HL-60 (cell line): ENCODE data around the gene FGFR1OP2.

Source experiments
- POLR2AphosphoS5 ChIP-seq: IDR thresholded peaks from 2 replicates; pipeline ENCODE4 v1.6.1; 2012; ENCODE audit warnings: low read depth
- TF ChIP-seq, protein P1 (sequence below): IDR thresholded peaks from one replicate; pipeline ENCODE4 v1.5.1; 2011; ENCODE audit warnings: low read length, control low read depth, inconsistent platforms; ENCODE audit not compliant: insufficient read depth
- TF ChIP-seq, protein P2 (sequence below): IDR thresholded peaks from 2 replicates; pipeline ENCODE4 v1.6.1; 2012; ENCODE audit warnings: low read depth; ENCODE audit not compliant: insufficient replicate concordance

DNA sequence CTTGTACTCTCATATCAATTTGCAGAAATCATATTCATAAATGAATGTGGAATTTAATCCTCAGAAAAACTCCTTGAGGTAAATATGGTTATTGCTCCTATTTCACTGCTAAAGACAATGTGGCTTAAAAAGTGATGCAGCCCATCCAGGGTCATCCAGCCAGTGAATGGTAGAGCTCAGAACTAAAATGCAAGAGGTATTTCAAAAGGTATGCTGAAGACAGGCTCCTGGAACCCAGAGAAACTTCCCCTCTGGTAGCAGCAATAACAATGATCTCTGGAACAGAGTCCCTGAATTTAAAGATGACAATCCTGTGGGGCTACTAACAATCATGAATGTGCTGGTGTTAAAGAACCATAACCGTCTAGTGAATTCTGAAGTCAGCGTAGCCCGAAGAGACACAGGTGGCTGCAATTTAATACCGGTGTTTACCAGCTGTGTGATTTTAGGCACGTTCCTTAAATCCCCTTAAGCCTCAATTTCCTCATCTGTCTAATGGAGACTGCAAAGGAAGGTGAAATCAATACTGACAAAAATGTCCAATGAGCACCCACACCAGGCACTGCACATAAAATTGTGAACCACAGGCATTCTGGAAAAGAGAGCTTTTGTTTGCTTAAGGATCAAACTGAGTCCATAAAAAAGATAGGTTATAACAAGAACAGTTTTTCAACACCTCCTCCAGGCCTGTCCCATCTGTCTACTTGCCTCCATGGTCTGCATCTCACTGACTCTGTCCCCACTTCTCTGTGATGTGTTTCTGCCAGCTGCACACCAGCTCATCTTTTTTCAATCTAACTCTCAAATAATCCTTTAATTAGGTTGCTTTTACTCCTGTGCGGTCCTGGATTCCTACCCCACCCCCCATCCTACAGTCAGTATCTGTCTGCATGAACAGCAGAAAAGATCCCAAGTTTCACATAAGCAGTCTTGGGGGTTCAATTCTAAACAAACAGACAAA, 65.4 kb downstream of the FGFR1OP2 start:
- TF ChIP-seq, protein P1, sequence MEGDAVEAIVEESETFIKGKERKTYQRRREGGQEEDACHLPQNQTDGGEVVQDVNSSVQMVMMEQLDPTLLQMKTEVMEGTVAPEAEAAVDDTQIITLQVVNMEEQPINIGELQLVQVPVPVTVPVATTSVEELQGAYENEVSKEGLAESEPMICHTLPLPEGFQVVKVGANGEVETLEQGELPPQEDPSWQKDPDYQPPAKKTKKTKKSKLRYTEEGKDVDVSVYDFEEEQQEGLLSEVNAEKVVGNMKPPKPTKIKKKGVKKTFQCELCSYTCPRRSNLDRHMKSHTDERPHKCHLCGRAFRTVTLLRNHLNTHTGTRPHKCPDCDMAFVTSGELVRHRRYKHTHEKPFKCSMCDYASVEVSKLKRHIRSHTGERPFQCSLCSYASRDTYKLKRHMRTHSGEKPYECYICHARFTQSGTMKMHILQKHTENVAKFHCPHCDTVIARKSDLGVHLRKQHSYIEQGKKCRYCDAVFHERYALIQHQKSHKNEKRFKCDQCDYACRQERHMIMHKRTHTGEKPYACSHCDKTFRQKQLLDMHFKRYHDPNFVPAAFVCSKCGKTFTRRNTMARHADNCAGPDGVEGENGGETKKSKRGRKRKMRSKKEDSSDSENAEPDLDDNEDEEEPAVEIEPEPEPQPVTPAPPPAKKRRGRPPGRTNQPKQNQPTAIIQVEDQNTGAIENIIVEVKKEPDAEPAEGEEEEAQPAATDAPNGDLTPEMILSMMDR = no peak
- TF ChIP-seq POLR2AphosphoS5 = no peak
- TF ChIP-seq, protein P2, sequence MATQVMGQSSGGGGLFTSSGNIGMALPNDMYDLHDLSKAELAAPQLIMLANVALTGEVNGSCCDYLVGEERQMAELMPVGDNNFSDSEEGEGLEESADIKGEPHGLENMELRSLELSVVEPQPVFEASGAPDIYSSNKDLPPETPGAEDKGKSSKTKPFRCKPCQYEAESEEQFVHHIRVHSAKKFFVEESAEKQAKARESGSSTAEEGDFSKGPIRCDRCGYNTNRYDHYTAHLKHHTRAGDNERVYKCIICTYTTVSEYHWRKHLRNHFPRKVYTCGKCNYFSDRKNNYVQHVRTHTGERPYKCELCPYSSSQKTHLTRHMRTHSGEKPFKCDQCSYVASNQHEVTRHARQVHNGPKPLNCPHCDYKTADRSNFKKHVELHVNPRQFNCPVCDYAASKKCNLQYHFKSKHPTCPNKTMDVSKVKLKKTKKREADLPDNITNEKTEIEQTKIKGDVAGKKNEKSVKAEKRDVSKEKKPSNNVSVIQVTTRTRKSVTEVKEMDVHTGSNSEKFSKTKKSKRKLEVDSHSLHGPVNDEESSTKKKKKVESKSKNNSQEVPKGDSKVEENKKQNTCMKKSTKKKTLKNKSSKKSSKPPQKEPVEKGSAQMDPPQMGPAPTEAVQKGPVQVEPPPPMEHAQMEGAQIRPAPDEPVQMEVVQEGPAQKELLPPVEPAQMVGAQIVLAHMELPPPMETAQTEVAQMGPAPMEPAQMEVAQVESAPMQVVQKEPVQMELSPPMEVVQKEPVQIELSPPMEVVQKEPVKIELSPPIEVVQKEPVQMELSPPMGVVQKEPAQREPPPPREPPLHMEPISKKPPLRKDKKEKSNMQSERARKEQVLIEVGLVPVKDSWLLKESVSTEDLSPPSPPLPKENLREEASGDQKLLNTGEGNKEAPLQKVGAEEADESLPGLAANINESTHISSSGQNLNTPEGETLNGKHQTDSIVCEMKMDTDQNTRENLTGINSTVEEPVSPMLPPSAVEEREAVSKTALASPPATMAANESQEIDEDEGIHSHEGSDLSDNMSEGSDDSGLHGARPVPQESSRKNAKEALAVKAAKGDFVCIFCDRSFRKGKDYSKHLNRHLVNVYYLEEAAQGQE = no peak
